OCI-LY7 (cell line): Measurements from ENCODE around the gene FGFBP2.

Source experiments
- EZH2phosphoT487 ChIP-seq: fragments of 200-600 bp; sonication (generic); IDR thresholded peaks from 2 replicates; pipeline ENCODE4 v1.6.1; 2018; ENCODE audit warnings: low read depth, borderline replicate concordance, mild to moderate bottlenecking, mixed run types, antibody characterized with exemption, low read length, moderate library complexity, mixed read lengths
- TF ChIP-seq, protein P1 (sequence below): fragments of 200-600 bp; sonication (generic); conservative IDR thresholded peaks from 2 replicates; pipeline ENCODE4 v1.5.1; 2014; ENCODE audit warnings: mild to moderate bottlenecking, antibody characterized with exemption, low read length, moderate library complexity, mixed read lengths

DNA sequence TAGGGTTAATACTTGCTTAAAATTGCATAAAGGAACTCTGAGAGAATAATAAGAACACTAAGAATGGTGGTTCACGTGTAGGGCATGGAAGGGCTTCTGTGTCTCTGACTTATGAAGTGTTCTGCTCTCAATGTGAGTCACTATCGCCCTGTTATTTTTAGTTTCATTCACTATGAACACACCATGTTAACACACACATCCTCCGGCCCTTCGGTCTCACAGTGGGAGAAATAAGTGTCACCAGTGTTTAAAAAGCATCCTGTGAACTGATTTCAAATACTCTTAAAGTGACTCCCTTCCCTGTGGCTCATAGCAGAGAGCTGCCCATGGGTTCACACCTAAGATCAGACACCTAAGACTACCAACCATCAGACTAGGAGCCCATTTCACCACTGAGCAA lies 33.8 kb upstream of the FGFBP2 start:
- TF ChIP-seq, protein P1, sequence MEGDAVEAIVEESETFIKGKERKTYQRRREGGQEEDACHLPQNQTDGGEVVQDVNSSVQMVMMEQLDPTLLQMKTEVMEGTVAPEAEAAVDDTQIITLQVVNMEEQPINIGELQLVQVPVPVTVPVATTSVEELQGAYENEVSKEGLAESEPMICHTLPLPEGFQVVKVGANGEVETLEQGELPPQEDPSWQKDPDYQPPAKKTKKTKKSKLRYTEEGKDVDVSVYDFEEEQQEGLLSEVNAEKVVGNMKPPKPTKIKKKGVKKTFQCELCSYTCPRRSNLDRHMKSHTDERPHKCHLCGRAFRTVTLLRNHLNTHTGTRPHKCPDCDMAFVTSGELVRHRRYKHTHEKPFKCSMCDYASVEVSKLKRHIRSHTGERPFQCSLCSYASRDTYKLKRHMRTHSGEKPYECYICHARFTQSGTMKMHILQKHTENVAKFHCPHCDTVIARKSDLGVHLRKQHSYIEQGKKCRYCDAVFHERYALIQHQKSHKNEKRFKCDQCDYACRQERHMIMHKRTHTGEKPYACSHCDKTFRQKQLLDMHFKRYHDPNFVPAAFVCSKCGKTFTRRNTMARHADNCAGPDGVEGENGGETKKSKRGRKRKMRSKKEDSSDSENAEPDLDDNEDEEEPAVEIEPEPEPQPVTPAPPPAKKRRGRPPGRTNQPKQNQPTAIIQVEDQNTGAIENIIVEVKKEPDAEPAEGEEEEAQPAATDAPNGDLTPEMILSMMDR, result no peak
- no peak for TF ChIP-seq EZH2phosphoT487
